Measurements from ENCODE around the gene C1orf21. TPM values are rescaled to one million over a fixed set of nuclear protein-coding genes. Genes with fewer than 3 reads are reported as not detected.

C1orf21 gene
- total and polyA plus RNA-seq, 2 of the 4 experiments (the other 2 are of a cell fraction): 6.4 to 9.9 TPM

GRCh38 chr1:184427722-184428121, 40.9 kb downstream of the C1orf21 start:
- no peaks in the 10 kb centered on the region for H3K9me1 ChIP-seq (ENCODE audit: insufficient read depth, low read length)
- no peak overlapping the region for H3K56ac ChIP-seq (ENCODE audit: extremely low read depth, insufficient read depth, low read length)
- ATAC-seq (ENCODE audit: low read depth) (no peak), DNase-seq (no peak)
- H3K79me1 ChIP-seq (ENCODE audit: low read depth in 1 of 2, low read length in 2 of 2): peaks cover 0 to 7% of the 10 kb centered on the region in 2 experiments; a peak in 2 of 4 replicates
- H3K14ac ChIP-seq (replicated peaks; ENCODE audit: low read depth, low read length): no peak overlapping the region
- no peak overlapping the region for H4K91ac ChIP-seq (ENCODE audit: insufficient read depth, low read depth, low read length)
- no peak overlapping the region for H4K8ac ChIP-seq (ENCODE audit: low read depth in 2 of 2, low read length in 2 of 2)
- no peak overlapping the region for H3K27ac ChIP-seq (ENCODE audit: insufficient read depth, low read length)
- no peak overlapping the region for H3K9ac ChIP-seq (ENCODE audit: low read depth, low read length)
- in situ Hi-C loops (cut with MboI; ENCODE audit: low sequenced_read_pairs): no loop called here
- POLR2A ChIA-PET (ENCODE audit: unreplicated experiment): no interaction called here
- H3K4me3 ChIP-seq (ENCODE audit: insufficient read depth, low read depth, low read length): no peak overlapping the region
- H2BK15ac ChIP-seq (ENCODE audit: low read depth, low read length): no peak overlapping the region
- H2BK120ac ChIP-seq (ENCODE audit: low read depth, low read length): no peak overlapping the region
- CTCF ChIA-PET: interaction anchor here (1.0 kb wide), 1 partner anchor 8 kb away, joined by 3 read pairs; no protein-coding TSS in a partner anchor
- WGBS, 2 experiments (ENCODE audit: extremely low coverage in 2 of 2, insufficient read length in 1 of 2): no CpG with 5 or more reads among the region's 2 CpGs
- H2BK20ac ChIP-seq (ENCODE audit: low read depth, low read length): no peak overlapping the region
- no peaks in the 10 kb centered on the region for H3K27me3 ChIP-seq (ENCODE audit: control insufficient read depth, insufficient read depth, low read length)
- H2BK5ac ChIP-seq (ENCODE audit: low read depth, low read length, poor library complexity, severe bottlenecking): no peak overlapping the region
- no peaks in the 10 kb centered on the region for H3K9me3 ChIP-seq (ENCODE audit: control insufficient read depth, insufficient read depth, low read length)
- no peak overlapping the region for H3K4me2 ChIP-seq (ENCODE audit: low read depth, low read length)
- TF ChIP-seq, protein P1, sequence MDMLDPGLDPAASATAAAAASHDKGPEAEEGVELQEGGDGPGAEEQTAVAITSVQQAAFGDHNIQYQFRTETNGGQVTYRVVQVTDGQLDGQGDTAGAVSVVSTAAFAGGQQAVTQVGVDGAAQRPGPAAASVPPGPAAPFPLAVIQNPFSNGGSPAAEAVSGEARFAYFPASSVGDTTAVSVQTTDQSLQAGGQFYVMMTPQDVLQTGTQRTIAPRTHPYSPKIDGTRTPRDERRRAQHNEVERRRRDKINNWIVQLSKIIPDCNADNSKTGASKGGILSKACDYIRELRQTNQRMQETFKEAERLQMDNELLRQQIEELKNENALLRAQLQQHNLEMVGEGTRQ (IDR thresholded peaks at IDR 0.05; ENCODE audit: low read depth, low read length): no peak
- TF ChIP-seq MXI1 (IDR thresholded peaks at IDR 0.05; ENCODE audit: borderline replicate concordance, low read depth, low read length) (no peak), MAZ (IDR thresholded peaks at IDR 0.05; ENCODE audit: borderline replicate concordance, low read depth, low read length) (no peak), CEBPB (IDR thresholded peaks at IDR 0.05; ENCODE audit: low read depth, low read length) (no peak), CTCF (conservative IDR thresholded peaks at IDR 0.05; ENCODE audit: low read depth, low read length) (no peak), POLR2A (IDR thresholded peaks at IDR 0.05; ENCODE audit: low read depth, low read length) (no peak), RFX5 (IDR thresholded peaks at IDR 0.05; ENCODE audit: low read depth, low read length) (no peak), NFE2L2 (IDR thresholded peaks at IDR 0.05; ENCODE audit: low read depth, low read length) (no peak)
- no peaks in the 10 kb centered on the region for H3K36me3 ChIP-seq (ENCODE audit: control insufficient read depth, insufficient read depth, low read length)
- no peak overlapping the region for H2AK5ac ChIP-seq (ENCODE audit: low read depth, low read length)
- no peak overlapping the region for H2AFZ ChIP-seq (replicated peaks; ENCODE audit: low read length, poor library complexity)
- no peak overlapping the region for H3K18ac ChIP-seq (ENCODE audit: low read depth, low read length)
- intact Hi-C loops (cut with micrococcal nuclease): no loop called here
- dilution Hi-C loops (cut with HindIII; ENCODE audit: low sequenced_read_pairs, unreplicated experiment): no loop called here
- H3K4ac ChIP-seq (ENCODE audit: low read depth, low read length): no peak overlapping the region
- no peak overlapping the region for H4K5ac ChIP-seq (ENCODE audit: low read depth, low read length)
- no peaks in the 10 kb centered on the region for H4K20me1 ChIP-seq (ENCODE audit: insufficient read depth, low read length)
- no TSS peak for BruUV-seq (replicated peaks)
- peaks cover under 1% of the 10 kb centered on the region; the same call in 1 of the 2 replicates for H3K4me1 ChIP-seq (ENCODE audit: control insufficient read depth, insufficient read depth, low read length)
- no peak overlapping the region for H3K23ac ChIP-seq (ENCODE audit: low read depth, low read length)
- no peak overlapping the region for H2AK9ac ChIP-seq (replicated peaks; ENCODE audit: low read depth, low read length, poor library complexity)
